ENCODE data around the gene LILRB2.
"Not testable (repeated sequence)": the region's sequence is repeated elsewhere in the genome, so short reads cannot be mapped to it uniquely, and the experiment has no call there.

Gene LILRB2

GRCh38 chr19:54272181-54272580 lies 8.7 kb downstream of the LILRB2 start:
- not testable (repeated sequence) for DNase-seq (ENCODE audit: low read depth in 2 of 2)

- DNase-seq (ENCODE audit: low read depth in 2 of 2), result not testable (repeated sequence)
Measured at GRCh38 chr19:54271587-54271986, 9.3 kb downstream of the LILRB2 start.

GRCh38 chr19:54271106-54271505 lies 9.8 kb downstream of the LILRB2 start:
- no peak for DNase-seq (ENCODE audit: low read depth in 2 of 2)

- no peak for DNase-seq (ENCODE audit: low read depth in 2 of 2)
Measured at GRCh38 chr19:54268936-54269335, 12.0 kb downstream of the LILRB2 start.

- DNase-seq (ENCODE audit: low read depth in 2 of 2), result peak; percentile 34 to 53
Measured at GRCh38 chr19:54266133-54266532, 14.8 kb downstream of the LILRB2 start.

GRCh38 chr19:54262470-54262869 lies 18.4 kb downstream of the LILRB2 start:
- no peak for DNase-seq (ENCODE audit: low read depth in 2 of 2)

- DNase-seq (ENCODE audit: low read depth in 2 of 2), result no peak
Measured at GRCh38 chr19:54262066-54262465, 18.8 kb downstream of the LILRB2 start.

- DNase-seq (ENCODE audit: low read depth in 2 of 2), result no peak
Measured at GRCh38 chr19:54257116-54257480, 23.8 kb downstream of the LILRB2 start, which contains the start of gene LILRB5. Gene LILRB5 (minus strand): TSS chr19:54257273. CDS start chr19:54257193, 80 bp downstream.

- DNase-seq (ENCODE audit: low read depth in 2 of 2), result no peak
Measured at GRCh38 chr19:54256250-54257115, 24.4 kb downstream of the LILRB2 start.

- DNase-seq (ENCODE audit: low read depth in 2 of 2), result no peak
Measured at GRCh38 chr19:54255105-54255775, 25.7 kb downstream of the LILRB2 start.

GRCh38 chr19:54254195-54254906 lies 26.6 kb downstream of the LILRB2 start:
- DNase-seq (ENCODE audit: low read depth in 2 of 2), result no peak

- no peak for DNase-seq (ENCODE audit: low read depth in 2 of 2)
Measured at GRCh38 chr19:54253331-54254194, 27.3 kb downstream of the LILRB2 start.

GRCh38 chr19:54252845-54253244 lies 28.1 kb downstream of the LILRB2 start:
- DNase-seq (ENCODE audit: low read depth in 2 of 2), result no peak

- no peak for DNase-seq (ENCODE audit: low read depth in 2 of 2)
Measured at GRCh38 chr19:54252243-54252642, 28.7 kb downstream of the LILRB2 start.

- DNase-seq (ENCODE audit: low read depth in 2 of 2), result no peak
Measured at GRCh38 chr19:54248016-54248601, 32.8 kb downstream of the LILRB2 start.

- no peak for DNase-seq (ENCODE audit: low read depth in 2 of 2)
Measured at GRCh38 chr19:54247106-54247930, 33.6 kb downstream of the LILRB2 start.

- no peak for DNase-seq (ENCODE audit: low read depth in 2 of 2)
Measured at GRCh38 chr19:54245936-54246335, 35.0 kb downstream of the LILRB2 start.

- DNase-seq (ENCODE audit: low read depth in 2 of 2), result not testable (repeated sequence)
Measured at GRCh38 chr19:54243809-54244208, 37.1 kb downstream of the LILRB2 start.

GRCh38 chr19:54242646-54243045 lies 38.3 kb downstream of the LILRB2 start, which contains the start of gene LILRA6:
Gene LILRA6 (minus strand): TSS chr19:54242790.
- DNase-seq (ENCODE audit: low read depth in 2 of 2), result not testable (repeated sequence)

- DNase-seq (ENCODE audit: low read depth in 2 of 2), result not testable (repeated sequence)
Measured at GRCh38 chr19:54242234-54242633, 38.7 kb downstream of the LILRB2 start.
